Body of pancreas (tissue), 4 donors: ENCODE data around the gene PPM1A.

Source experiments
- CTCF ChIP-seq, 7 experiments: fragments of 450-650 bp in 4 of 7; fragments of 200-600 bp in 3 of 7; sonication (generic) in 3 of 7; IDR thresholded peaks; one replicate each; pipeline ENCODE4 v1.5.1; 2016 to 2019; ENCODE audit warnings: antibody characterized with exemption in 7 of 7
- POLR2A ChIP-seq, 3 donors: fragments of 450-650 bp; IDR thresholded peaks; one replicate each; pipeline ENCODE4 v1.6.1; 2016; ENCODE audit warnings: antibody characterized with exemption in 3 of 3, mild to moderate bottlenecking in 2 of 3

DNA sequence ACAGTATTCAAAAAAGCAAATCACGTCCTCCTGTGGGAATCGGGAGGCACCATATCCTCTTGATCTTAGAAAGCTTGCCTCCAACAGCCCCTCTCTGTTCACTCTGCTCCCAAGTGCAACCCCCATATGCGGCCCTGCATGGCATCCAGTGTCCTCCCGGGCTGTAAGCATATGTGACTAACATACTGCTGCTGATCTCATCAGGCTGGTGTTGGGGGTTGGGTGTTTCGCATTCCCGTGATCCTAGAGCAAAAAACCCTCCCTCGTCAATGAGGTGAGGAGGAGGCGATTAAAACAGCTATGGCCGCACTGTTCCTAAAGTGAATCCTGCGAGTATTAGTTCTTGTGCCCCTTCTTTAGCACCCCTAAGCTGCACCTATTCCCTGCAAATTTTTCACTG lies 28.1 kb upstream of the PPM1A start:
- TF ChIP-seq CTCF (IDR thresholded peaks at IDR 0.05) (no peak), POLR2A (IDR thresholded peaks at IDR 0.05) (no peak)
